ENCODE measurements around the gene VGLL1. TPM values are rescaled to one million over a fixed set of nuclear protein-coding genes. Genes with fewer than 3 reads are reported as not detected.
A peak's percentile ranks its signal among the peaks of the same experiment; 100 is the strongest.

Gene VGLL1
- total and polyA plus RNA-seq, 8 donors, result 2.2 to 10.5 (median 8.3) TPM; not detected in 1

DNA sequence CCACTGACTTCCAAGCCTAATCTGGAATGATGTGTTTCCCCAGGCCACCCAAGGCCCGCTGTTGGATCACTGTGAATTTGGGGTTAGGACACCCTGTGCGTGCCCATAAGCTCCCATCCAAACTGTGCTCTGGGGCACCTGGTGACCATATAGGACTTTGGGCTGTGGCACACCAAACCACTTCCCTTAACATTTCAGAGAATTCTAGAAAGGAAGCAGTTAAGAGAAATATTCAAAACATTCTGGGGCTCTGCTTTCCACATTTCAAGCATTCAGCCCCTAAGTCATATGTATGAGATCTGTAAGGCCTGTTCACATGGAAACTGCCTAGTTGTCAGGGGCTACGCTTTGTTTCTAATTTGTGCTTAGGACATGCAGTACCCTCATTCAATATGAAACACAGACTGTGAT, 14.4 kb downstream of the VGLL1 start:
- no peaks in the 10 kb centered on the region for H3K4me1 ChIP-seq
- ATAC-seq, result no peak
- H3K9me3 ChIP-seq, result no peaks in the 10 kb centered on the region
- no peaks in the 10 kb centered on the region for H3K36me3 ChIP-seq
- TF ChIP-seq, protein P1, sequence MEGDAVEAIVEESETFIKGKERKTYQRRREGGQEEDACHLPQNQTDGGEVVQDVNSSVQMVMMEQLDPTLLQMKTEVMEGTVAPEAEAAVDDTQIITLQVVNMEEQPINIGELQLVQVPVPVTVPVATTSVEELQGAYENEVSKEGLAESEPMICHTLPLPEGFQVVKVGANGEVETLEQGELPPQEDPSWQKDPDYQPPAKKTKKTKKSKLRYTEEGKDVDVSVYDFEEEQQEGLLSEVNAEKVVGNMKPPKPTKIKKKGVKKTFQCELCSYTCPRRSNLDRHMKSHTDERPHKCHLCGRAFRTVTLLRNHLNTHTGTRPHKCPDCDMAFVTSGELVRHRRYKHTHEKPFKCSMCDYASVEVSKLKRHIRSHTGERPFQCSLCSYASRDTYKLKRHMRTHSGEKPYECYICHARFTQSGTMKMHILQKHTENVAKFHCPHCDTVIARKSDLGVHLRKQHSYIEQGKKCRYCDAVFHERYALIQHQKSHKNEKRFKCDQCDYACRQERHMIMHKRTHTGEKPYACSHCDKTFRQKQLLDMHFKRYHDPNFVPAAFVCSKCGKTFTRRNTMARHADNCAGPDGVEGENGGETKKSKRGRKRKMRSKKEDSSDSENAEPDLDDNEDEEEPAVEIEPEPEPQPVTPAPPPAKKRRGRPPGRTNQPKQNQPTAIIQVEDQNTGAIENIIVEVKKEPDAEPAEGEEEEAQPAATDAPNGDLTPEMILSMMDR (IDR thresholded peaks at IDR 0.05), result no peak
- no peak overlapping the region for H3K4me3 ChIP-seq
- H3K27me3 ChIP-seq, result no peaks in the 10 kb centered on the region
- intact Hi-C loops (cut with DNase I), result no loop called here
- DNase-seq, result no peak
- H3K27ac ChIP-seq, result no peak overlapping the region

DNA sequence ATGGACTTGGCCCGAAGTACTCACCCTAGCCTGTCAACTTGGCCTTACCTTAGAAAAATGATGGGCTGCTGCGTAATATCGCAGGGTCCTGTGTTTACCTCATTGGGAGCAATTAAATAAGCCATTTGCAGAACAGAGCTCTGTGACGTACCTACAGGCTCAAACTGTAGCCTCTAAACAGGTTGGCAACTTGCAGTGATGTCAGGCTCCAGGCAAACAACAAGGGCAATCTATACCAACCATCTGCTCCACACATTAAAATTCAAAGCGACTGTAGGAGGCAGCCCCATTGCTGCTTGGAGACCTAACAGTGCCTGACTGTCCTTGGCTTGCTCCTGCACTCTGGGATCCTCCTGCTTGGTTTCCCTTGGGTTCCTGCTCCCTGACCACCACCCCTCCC, 17.2 kb downstream of the VGLL1 start:
- Histone ChIP-seq H3K9me3 (no peaks in the 10 kb centered on the region), H3K4me1 (no peaks in the 10 kb centered on the region), H3K36me3 (no peaks in the 10 kb centered on the region), H3K27me3 (no peaks in the 10 kb centered on the region), H3K27ac (no peak overlapping the region), H3K4me3 (no peak overlapping the region)
- no peak for DNase-seq
- TF ChIP-seq, protein P1 (IDR thresholded peaks at IDR 0.05), result no peak
- ATAC-seq, result no peak
- intact Hi-C loops (cut with DNase I), result no loop called here

DNA sequence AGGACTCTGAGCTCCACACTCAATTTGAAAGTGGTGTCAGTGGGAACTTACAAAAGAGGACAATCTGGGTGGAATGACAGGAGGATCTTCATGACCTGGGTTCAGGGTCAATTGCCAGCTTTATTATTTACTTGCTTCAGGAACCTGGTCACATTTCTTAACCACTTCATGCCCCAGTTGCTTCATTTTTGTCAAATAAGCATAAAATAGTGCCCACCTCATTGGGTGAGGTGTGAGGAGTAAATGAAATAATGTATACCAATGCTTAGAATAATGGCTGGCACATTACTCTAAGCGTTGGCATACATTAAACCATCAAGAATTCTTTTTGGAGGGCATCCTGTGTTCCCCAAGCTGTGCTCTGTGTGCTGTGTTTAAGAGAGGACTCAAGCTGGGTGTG, 19.4 kb downstream of the VGLL1 start:
- Histone ChIP-seq H3K4me1 (no peaks in the 10 kb centered on the region), H3K4me3 (no peak overlapping the region), H3K27me3 (no peaks in the 10 kb centered on the region), H3K27ac (no peak overlapping the region), H3K36me3 (no peaks in the 10 kb centered on the region), H3K9me3 (no peaks in the 10 kb centered on the region)
- TF ChIP-seq, protein P1 (IDR thresholded peaks at IDR 0.05), result no peak
- DNase-seq (no peak), ATAC-seq (no peak)
- intact Hi-C loops (cut with DNase I), result no loop called here

DNA sequence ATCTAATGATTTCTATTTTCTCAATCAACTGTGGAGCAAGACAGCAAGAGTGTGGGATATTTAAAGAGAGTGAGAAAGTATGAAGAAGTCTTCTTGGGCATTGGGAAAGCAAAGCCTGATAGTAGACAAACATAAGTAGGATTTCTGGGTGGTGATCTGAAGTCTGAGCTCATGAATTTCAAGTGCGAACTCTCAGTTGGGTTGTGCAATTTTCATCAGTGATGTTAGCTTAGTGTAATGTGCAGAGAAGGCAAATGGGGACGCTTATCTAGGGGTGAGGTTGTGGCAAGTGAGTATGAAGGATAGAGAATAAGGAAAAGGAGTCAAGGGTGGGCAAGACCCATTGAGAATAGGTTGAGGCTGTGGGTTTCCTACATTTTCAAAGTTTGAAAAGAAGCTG, 23.7 kb downstream of the VGLL1 start:
- H3K4me3 ChIP-seq, result no peak overlapping the region
- no peaks in the 10 kb centered on the region for H3K4me1 ChIP-seq
- DNase-seq, result no peak
- H3K27me3 ChIP-seq, result no peaks in the 10 kb centered on the region
- TF ChIP-seq, protein P1 (IDR thresholded peaks at IDR 0.05), result no peak
- ATAC-seq, result peak; percentile 40
- intact Hi-C loops (cut with DNase I), result no loop called here
- no peak overlapping the region for H3K27ac ChIP-seq
- H3K9me3 ChIP-seq, result no peaks in the 10 kb centered on the region
- no peaks in the 10 kb centered on the region for H3K36me3 ChIP-seq

DNA sequence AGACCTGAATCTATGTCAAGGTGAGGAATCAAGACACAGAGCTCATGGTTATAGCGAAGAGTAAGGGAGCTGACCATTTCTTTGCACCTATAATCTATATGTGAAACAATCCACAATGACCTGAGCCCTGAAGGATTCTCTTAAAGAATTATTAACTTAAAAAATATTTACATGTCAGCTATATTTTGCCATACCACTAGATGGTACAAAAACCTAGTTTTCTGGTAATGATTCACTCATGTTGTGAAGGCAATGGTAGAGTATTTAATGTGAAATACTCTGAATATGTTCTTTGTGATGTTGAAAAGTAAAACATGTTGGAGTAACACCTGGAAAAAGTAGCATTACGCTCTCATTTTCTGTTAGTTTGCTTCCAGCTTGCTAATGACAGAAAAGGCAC, 40.0 kb downstream of the VGLL1 start:
- Histone ChIP-seq H3K9me3 (no peaks in the 10 kb centered on the region), H3K27ac (no peak overlapping the region), H3K4me3 (no peak overlapping the region), H3K4me1 (no peaks in the 10 kb centered on the region), H3K36me3 (no peaks in the 10 kb centered on the region), H3K27me3 (no peaks in the 10 kb centered on the region)
- DNase-seq (no peak), ATAC-seq (no peak)
- TF ChIP-seq, protein P1 (IDR thresholded peaks at IDR 0.05), result no peak
- intact Hi-C loops (cut with DNase I), result no loop called here

Data from left lung (tissue), 10 donors.